ENCODE results near the gene DYNLT1. TPM values are rescaled to one million over a fixed set of nuclear protein-coding genes. Genes with fewer than 3 reads are reported as not detected.
"Not testable (repeated sequence)": the region's sequence is repeated elsewhere in the genome, so short reads cannot be mapped to it uniquely, and the experiment has no call there.

Gene DYNLT1
- polyA plus RNA-seq, 1 donor, result 128 TPM

- Histone ChIP-seq H3K9me3 (ENCODE audit: control insufficient read depth, low read depth, low read length) (no peaks in the 10 kb centered on the region), H3K36me3 (ENCODE audit: control insufficient read depth, insufficient read depth, low read length) (no peaks in the 10 kb centered on the region), H3K27ac (ENCODE audit: low read length) (no peak overlapping the region), H3K4me3 (ENCODE audit: low read length) (no peak overlapping the region), H3K4me1 (ENCODE audit: control insufficient read depth, insufficient read depth, low read length) (no peaks in the 10 kb centered on the region), H3K27me3 (ENCODE audit: control insufficient read depth, insufficient read depth, low read length) (no peaks in the 10 kb centered on the region)
- WGBS (ENCODE audit: insufficient coverage, low lambda C conversion rate), result 80% methylated on average over 2 of the region's 11 CpGs
- DNase-seq, result no peak
Measured at GRCh38 chr6:158677906-158678578, 33.5 kb upstream of the DYNLT1 start.

- H3K9me3 ChIP-seq (ENCODE audit: control insufficient read depth, low read depth, low read length); H3K36me3 ChIP-seq (ENCODE audit: control insufficient read depth, insufficient read depth, low read length); H3K4me3 ChIP-seq (ENCODE audit: low read length); H3K27ac ChIP-seq (ENCODE audit: low read length); H3K27me3 ChIP-seq (ENCODE audit: control insufficient read depth, insufficient read depth, low read length); DNase-seq; H3K4me1 ChIP-seq (ENCODE audit: control insufficient read depth, insufficient read depth, low read length): not testable (repeated sequence)
- WGBS (ENCODE audit: insufficient coverage, low lambda C conversion rate), result no CpG with 5 or more reads among the region's 3 CpGs
Measured at GRCh38 chr6:158677094-158677493, 32.6 kb upstream of the DYNLT1 start.

- Histone ChIP-seq H3K4me3 (ENCODE audit: low read length) (no peak overlapping the region), H3K4me1 (ENCODE audit: control insufficient read depth, insufficient read depth, low read length) (no peaks in the 10 kb centered on the region), H3K36me3 (ENCODE audit: control insufficient read depth, insufficient read depth, low read length) (no peaks in the 10 kb centered on the region), H3K27me3 (ENCODE audit: control insufficient read depth, insufficient read depth, low read length) (no peaks in the 10 kb centered on the region), H3K9me3 (ENCODE audit: control insufficient read depth, low read depth, low read length) (no peaks in the 10 kb centered on the region), H3K27ac (ENCODE audit: low read length) (no peak overlapping the region)
- no peak for DNase-seq
- WGBS (ENCODE audit: insufficient coverage, low lambda C conversion rate), result no CpG with 5 or more reads among the region's 14 CpGs
Measured at GRCh38 chr6:158674342-158675131, 30.0 kb upstream of the DYNLT1 start.

GRCh38 chr6:158672726-158673125 is 28.2 kb upstream of the DYNLT1 start:
- WGBS (ENCODE audit: insufficient coverage, low lambda C conversion rate), result no CpG with 5 or more reads among the region's 6 CpGs
- no peak for DNase-seq

GRCh38 chr6:158672119-158672518 is 27.6 kb upstream of the DYNLT1 start:
- WGBS (ENCODE audit: insufficient coverage, low lambda C conversion rate), result no CpG with 5 or more reads among the region's 8 CpGs
- not testable (repeated sequence) for H3K27ac ChIP-seq (ENCODE audit: low read length); H3K4me3 ChIP-seq (ENCODE audit: low read length)

More at GRCh38 chr6:158672726-158673125, 28.2 kb upstream of the DYNLT1 start:
- Histone ChIP-seq H3K4me1 (ENCODE audit: control insufficient read depth, insufficient read depth, low read length) (no peaks in the 10 kb centered on the region), H3K27ac (ENCODE audit: low read length) (no peak overlapping the region), H3K36me3 (ENCODE audit: control insufficient read depth, insufficient read depth, low read length) (no peaks in the 10 kb centered on the region), H3K9me3 (ENCODE audit: control insufficient read depth, low read depth, low read length) (no peaks in the 10 kb centered on the region), H3K27me3 (ENCODE audit: control insufficient read depth, insufficient read depth, low read length) (no peaks in the 10 kb centered on the region), H3K4me3 (ENCODE audit: low read length) (no peak overlapping the region)

GRCh38 chr6:158669145-158670035 is 24.8 kb upstream of the DYNLT1 start:
- Histone ChIP-seq H3K4me3 (ENCODE audit: low read length) (no peak overlapping the region), H3K9me3 (ENCODE audit: control insufficient read depth, low read depth, low read length) (no peaks in the 10 kb centered on the region), H3K27me3 (ENCODE audit: control insufficient read depth, insufficient read depth, low read length) (no peaks in the 10 kb centered on the region), H3K4me1 (ENCODE audit: control insufficient read depth, insufficient read depth, low read length) (no peaks in the 10 kb centered on the region), H3K36me3 (ENCODE audit: control insufficient read depth, insufficient read depth, low read length) (no peaks in the 10 kb centered on the region), H3K27ac (ENCODE audit: low read length) (no peak overlapping the region)
- WGBS (ENCODE audit: insufficient coverage, low lambda C conversion rate), result 86% methylated on average over 2 of the region's 7 CpGs
- no peak for DNase-seq

More at GRCh38 chr6:158672119-158672518, 27.6 kb upstream of the DYNLT1 start:
- not testable (repeated sequence) for H3K9me3 ChIP-seq (ENCODE audit: control insufficient read depth, low read depth, low read length); H3K36me3 ChIP-seq (ENCODE audit: control insufficient read depth, insufficient read depth, low read length); H3K4me1 ChIP-seq (ENCODE audit: control insufficient read depth, insufficient read depth, low read length); H3K27me3 ChIP-seq (ENCODE audit: control insufficient read depth, insufficient read depth, low read length); DNase-seq

GRCh38 chr6:158668707-158669103 is 24.2 kb upstream of the DYNLT1 start:
- 87% methylated on average over 7 of the region's 7 CpGs for WGBS (ENCODE audit: insufficient coverage, low lambda C conversion rate)
- H3K27me3 ChIP-seq (ENCODE audit: control insufficient read depth, insufficient read depth, low read length), result no peaks in the 10 kb centered on the region
- no peaks in the 10 kb centered on the region for H3K4me1 ChIP-seq (ENCODE audit: control insufficient read depth, insufficient read depth, low read length)
- DNase-seq, result no peak
- H3K36me3 ChIP-seq (ENCODE audit: control insufficient read depth, insufficient read depth, low read length), result no peaks in the 10 kb centered on the region
- H3K9me3 ChIP-seq (ENCODE audit: control insufficient read depth, low read depth, low read length), result no peaks in the 10 kb centered on the region
- H3K27ac ChIP-seq (ENCODE audit: low read length), result no peak overlapping the region
- H3K4me3 ChIP-seq (ENCODE audit: low read length), result no peak overlapping the region

GRCh38 chr6:158667360-158667981 is 22.9 kb upstream of the DYNLT1 start:
- no peaks in the 10 kb centered on the region for H3K4me1 ChIP-seq (ENCODE audit: control insufficient read depth, insufficient read depth, low read length)
- DNase-seq, result no peak
- 66% methylated on average over 2 of the region's 8 CpGs for WGBS (ENCODE audit: insufficient coverage, low lambda C conversion rate)
- H3K4me3 ChIP-seq (ENCODE audit: low read length), result no peak overlapping the region
- H3K36me3 ChIP-seq (ENCODE audit: control insufficient read depth, insufficient read depth, low read length), result no peaks in the 10 kb centered on the region
- H3K27me3 ChIP-seq (ENCODE audit: control insufficient read depth, insufficient read depth, low read length), result no peaks in the 10 kb centered on the region
- no peak overlapping the region for H3K27ac ChIP-seq (ENCODE audit: low read length)
- no peaks in the 10 kb centered on the region for H3K9me3 ChIP-seq (ENCODE audit: control insufficient read depth, low read depth, low read length)

GRCh38 chr6:158666628-158667359 is 22.3 kb upstream of the DYNLT1 start:
- WGBS (ENCODE audit: insufficient coverage, low lambda C conversion rate), result 94% methylated on average over 9 of the region's 14 CpGs
- Histone ChIP-seq H3K4me3 (ENCODE audit: low read length) (no peak overlapping the region), H3K4me1 (ENCODE audit: control insufficient read depth, insufficient read depth, low read length) (no peaks in the 10 kb centered on the region), H3K36me3 (ENCODE audit: control insufficient read depth, insufficient read depth, low read length) (no peaks in the 10 kb centered on the region), H3K9me3 (ENCODE audit: control insufficient read depth, low read depth, low read length) (no peaks in the 10 kb centered on the region), H3K27me3 (ENCODE audit: control insufficient read depth, insufficient read depth, low read length) (no peaks in the 10 kb centered on the region), H3K27ac (ENCODE audit: low read length) (no peak overlapping the region)
- DNase-seq, result peak in 1 of 2 donors; percentile 52

Data from large intestine (tissue), 3 donors.